H9 (cell line): ENCODE data around the gene FBXO10. TPM values are rescaled to one million over a fixed set of nuclear protein-coding genes. Genes with fewer than 3 reads are reported as not detected.

Source experiments
- DNase-seq: peaks from one replicate; pipeline ENCODE4 v3.0.0-alpha.2; 2017
- H2AFZ ChIP-seq: one replicate; pipeline ENCODE4 v1.6.1; 2013; ENCODE audit warnings: mild to moderate bottlenecking, low read length, control low read depth, moderate library complexity
- H2AK5ac ChIP-seq: 2 replicates; pipeline ENCODE4 v1.6.1; 2013; ENCODE audit warnings: low read length, control low read depth, mixed read lengths; ENCODE audit not compliant: insufficient read length
- H2BK120ac ChIP-seq: one replicate; pipeline ENCODE4 v1.6.1; 2013; ENCODE audit warnings: low read depth, mild to moderate bottlenecking, low read length, control low read depth, inconsistent platforms; ENCODE audit not compliant: poor library complexity, severe bottlenecking
- H2BK12ac ChIP-seq: 2 replicates; pipeline ENCODE4 v1.6.1; 2013; ENCODE audit warnings: low read length, control low read depth, mixed read lengths, low read depth; ENCODE audit not compliant: insufficient read length
- H2BK15ac ChIP-seq: 2 replicates; pipeline ENCODE4 v1.6.1; 2013; ENCODE audit warnings: low read depth, low read length, control low read depth
- H2BK20ac ChIP-seq: one replicate; pipeline ENCODE4 v1.6.1; 2013; ENCODE audit warnings: low read depth, mild to moderate bottlenecking, low read length, control low read depth, inconsistent platforms; ENCODE audit not compliant: poor library complexity, severe bottlenecking
- H2BK5ac ChIP-seq: 2 replicates; pipeline ENCODE4 v1.6.1; 2013; ENCODE audit warnings: low read length, control low read depth, mixed read lengths; ENCODE audit not compliant: insufficient read length
- H3K14ac ChIP-seq: 2 replicates; pipeline ENCODE4 v1.6.1; 2013; ENCODE audit warnings: low read length, control low read depth; ENCODE audit not compliant: insufficient read depth
- H3K18ac ChIP-seq: 2 replicates; pipeline ENCODE4 v1.6.1; 2013; ENCODE audit warnings: low read depth, mild to moderate bottlenecking, mixed read lengths, low read length, control low read depth; ENCODE audit not compliant: insufficient read length
- H3K23ac ChIP-seq: 2 replicates; pipeline ENCODE4 v1.6.1; 2013; ENCODE audit warnings: low read length, control low read depth, mixed read lengths, low read depth; ENCODE audit not compliant: insufficient read length
- H3K23me2 ChIP-seq: 2 replicates; pipeline ENCODE4 v1.6.1; 2013; ENCODE audit warnings: low read depth, mild to moderate bottlenecking, mixed read lengths, low read length, control low read depth; ENCODE audit not compliant: insufficient read length, poor library complexity, severe bottlenecking
- H3K27ac ChIP-seq: 2 replicates; pipeline ENCODE4 v1.5.1; 2013; ENCODE audit warnings: low read length, control low read depth, mixed read lengths, low read depth; ENCODE audit not compliant: insufficient read length
- H3K27me3 ChIP-seq: 2 replicates; pipeline ENCODE4 v1.6.1; 2013; ENCODE audit warnings: low read length, control low read depth, inconsistent platforms; ENCODE audit not compliant: insufficient read depth
- H3K4ac ChIP-seq: 2 replicates; pipeline ENCODE4 v1.6.1; 2013; ENCODE audit warnings: low read depth, mild to moderate bottlenecking, control low read depth, inconsistent platforms, low read length, moderate library complexity
- H3K4me1 ChIP-seq: 2 replicates; pipeline ENCODE4 v1.6.1; 2013; ENCODE audit warnings: low read length, control low read depth, inconsistent platforms; ENCODE audit not compliant: insufficient read depth
- H3K4me2 ChIP-seq: 2 replicates; pipeline ENCODE4 v1.6.1; 2013; ENCODE audit warnings: low read length, control low read depth, mixed read lengths; ENCODE audit not compliant: insufficient read length, insufficient read depth
- H3K56ac ChIP-seq: 2 replicates; pipeline ENCODE4 v1.6.1; 2013; ENCODE audit warnings: low read depth, mild to moderate bottlenecking, mixed read lengths, low read length, control low read depth; ENCODE audit not compliant: insufficient read length
- H3K79me1 ChIP-seq: 2 replicates; pipeline ENCODE4 v1.6.1; 2013; ENCODE audit warnings: low read depth, mild to moderate bottlenecking, moderate library complexity, low read length, control low read depth, inconsistent platforms; ENCODE audit not compliant: insufficient read depth, poor library complexity, severe bottlenecking
- H3K79me2 ChIP-seq: 2 replicates; pipeline ENCODE4 v1.6.1; 2013; ENCODE audit warnings: low read length, control low read depth, inconsistent platforms; ENCODE audit not compliant: insufficient read depth
- H3K9ac ChIP-seq: 2 replicates; pipeline ENCODE4 v1.6.1; 2013; ENCODE audit warnings: low read length, control low read depth, mixed read lengths; ENCODE audit not compliant: insufficient read length; ENCODE audit errors: extremely low read depth
- H3K9me3 ChIP-seq: one replicate; pipeline ENCODE4 v1.6.1; 2013; ENCODE audit warnings: low read depth, low read length, inconsistent platforms; ENCODE audit not compliant: control insufficient read depth
- H3T11ph ChIP-seq: one replicate; pipeline ENCODE4 v1.6.1; 2013; ENCODE audit warnings: mild to moderate bottlenecking, low read length, control low read depth, inconsistent platforms
- H4K20me1 ChIP-seq: one replicate; pipeline ENCODE4 v1.6.1; 2013; ENCODE audit not compliant: control insufficient read depth, insufficient read length, insufficient read depth
- H4K5ac ChIP-seq: 2 replicates; pipeline ENCODE4 v1.6.1; 2013; ENCODE audit warnings: low read depth, mild to moderate bottlenecking, mixed read lengths, low read length, control low read depth; ENCODE audit not compliant: insufficient read length
- H4K8ac ChIP-seq: replicated peaks from 2 replicates; pipeline ENCODE4 v1.6.1; 2013; ENCODE audit warnings: low read length, control low read depth, mixed read lengths, low read depth; ENCODE audit not compliant: insufficient read length
- H4K91ac ChIP-seq: 2 replicates; pipeline ENCODE4 v1.6.1; 2013; ENCODE audit warnings: low read depth, mild to moderate bottlenecking, moderate library complexity, mixed read lengths, low read length, control low read depth; ENCODE audit not compliant: insufficient read length
- H3K27ac Mint-ChIP-seq, 3 experiments: 2 replicates in 2 of 3; 3 replicates in 1 of 3; pipeline ENCODE4 v1.8.0; 2020 to 2021; ENCODE audit warnings: mixed read lengths in 3 of 3, mild to moderate bottlenecking in 1 of 3, moderate library complexity in 1 of 3
- H3K27me3 Mint-ChIP-seq: 2 replicates; pipeline ENCODE4 v1.8.0; 2021; ENCODE audit warnings: low read depth, mild to moderate bottlenecking, moderate library complexity, mixed read lengths
- H3K36me3 Mint-ChIP-seq, 3 experiments: 2 replicates in 2 of 3; 3 replicates in 1 of 3; pipeline ENCODE4 v1.8.0; 2020 to 2021; ENCODE audit warnings: low read depth in 3 of 3, mixed read lengths in 3 of 3; ENCODE audit not compliant: insufficient read depth in 1 of 3
- H3K4me1 Mint-ChIP-seq, 2 experiments: 2 replicates each; pipeline ENCODE4 v1.8.0; 2020; ENCODE audit warnings: mixed read lengths in 2 of 2
- H3K4me3 Mint-ChIP-seq, 2 experiments: 2 replicates in 1 of 2; 3 replicates in 1 of 2; pipeline ENCODE4 v1.8.0; 2020 to 2021; ENCODE audit warnings: mild to moderate bottlenecking in 2 of 2, mixed read lengths in 2 of 2, moderate library complexity in 1 of 2
- H3K9me3 Mint-ChIP-seq, 2 experiments: 2 replicates in 1 of 2; 3 replicates in 1 of 2; pipeline ENCODE4 v1.8.0; 2020; ENCODE audit warnings: mild to moderate bottlenecking in 2 of 2, mixed read lengths in 2 of 2, moderate library complexity in 1 of 2
- CTCF ChIP-seq: fragments of 200-600 bp; sonication (generic); conservative IDR thresholded peaks from 3 replicates; pipeline ENCODE4 v1.8.0; 2021; ENCODE audit warnings: antibody characterized with exemption, mild to moderate bottlenecking
- WGBS: extraction: QIAGEN DNeasy Blood & Tissue Kit; methylation state at CpG from one replicate; pipeline ENCODE4 v1.1.7; 2013; ENCODE audit warnings: missing lambda C conversion rate, low lambda C conversion rate, mixed read lengths; ENCODE audit not compliant: insufficient read length; ENCODE audit errors: extremely low coverage; 5-methylcytosine and 5-hydroxymethylcytosine counted together
- total RNA-seq: library from RNA; stranded (reverse); gene quantifications from 2 replicates; pipeline ENCODE4 v1.2.1, GENCODE V29; 2021

Gene FBXO10
- total RNA-seq, 1 experiment from 2014 or later, result 16.8 TPM

- Mint-ChIP-seq H3K4me3 (no peak overlapping the region), H3K27ac (no peak overlapping the region), H3K4me1 (peaks cover 14 to 28% of the 10 kb centered on the region in 2 experiments), H3K9me3 (peaks cover 23 to 24% of the 10 kb centered on the region in 2 experiments), H3K36me3 (peaks cover 29 to 30% (median 29%) of the 10 kb centered on the region in 3 experiments), H3K27me3 (peaks cover 2% of the 10 kb centered on the region; the same call in 1 of the 2 replicates)
- H2BK15ac ChIP-seq, result no peak overlapping the region
- no peak overlapping the region for H3K4me2 ChIP-seq
- no peak overlapping the region for H3K23ac ChIP-seq
- H3K27me3 ChIP-seq, result no peaks in the 10 kb centered on the region
- H3T11ph ChIP-seq, result no peak overlapping the region
- no peaks in the 10 kb centered on the region for H4K20me1 ChIP-seq
- no peaks in the 10 kb centered on the region for H3K23me2 ChIP-seq
- H2BK12ac ChIP-seq, result no peak overlapping the region
- no peak overlapping the region for H4K8ac ChIP-seq
- no peak for TF ChIP-seq CTCF
- H4K91ac ChIP-seq, result no peak overlapping the region
- H3K18ac ChIP-seq, result no peak overlapping the region
- H2BK120ac ChIP-seq, result no peak overlapping the region
- no peak for DNase-seq
- H4K5ac ChIP-seq, result no peak overlapping the region
- H3K4me1 ChIP-seq, result no peaks in the 10 kb centered on the region; the same call in 1 of the 2 replicates
- H2AK5ac ChIP-seq, result no peak overlapping the region
- WGBS, result no CpG with 5 or more reads among the region's 4 CpGs
- H2BK20ac ChIP-seq, result no peak overlapping the region
- no peak overlapping the region for H3K27ac ChIP-seq
- no peak overlapping the region for H3K56ac ChIP-seq
- no peaks in the 10 kb centered on the region for H3K79me1 ChIP-seq
- no peak overlapping the region for H2AFZ ChIP-seq
- H3K14ac ChIP-seq, result no peak overlapping the region
- H2BK5ac ChIP-seq, result no peak overlapping the region
- H3K4ac ChIP-seq, result no peak overlapping the region
- no peaks in the 10 kb centered on the region; the same call in 1 of the 2 replicates for H3K79me2 ChIP-seq
- H3K9me3 ChIP-seq, result no peaks in the 10 kb centered on the region
- no peak overlapping the region for H3K9ac ChIP-seq
These were observed 11.3 kb downstream of the FBXO10 start for GRCh38 chr9:37564916-37565315.
